Stimulated activated naive CD8-positive, alpha-beta T cell treated with anti-CD3 and anti-CD28 coated beads, Interleukin-15, amount 100 ng/mL, for 72 hours (primary cell): ENCODE measurements around the gene PRR33.
A peak's percentile ranks its signal among the peaks of the same experiment; 100 is the strongest.

Source experiments
- ATAC-seq: fragments of 150-1000 bp; cut with Tn5 transposase; 2 replicates; pipeline ENCODE4 v1.10.0; 2021; ENCODE audit warnings: mild to moderate bottlenecking, moderate library complexity
- DNase-seq, 2 donors: peaks; one replicate each; pipeline ENCODE4 v3.0.0; 2021 to 2022
- H3K27ac Mint-ChIP-seq, 2 donors: one replicate each; pipeline ENCODE4 v1.8.0; 2022; ENCODE audit warnings: mild to moderate bottlenecking in 2 of 2, mixed read lengths in 2 of 2, moderate library complexity in 2 of 2
- H3K27me3 Mint-ChIP-seq: one replicate; pipeline ENCODE4 v1.8.0; 2022; ENCODE audit warnings: mixed read lengths
- H3K4me1 Mint-ChIP-seq: one replicate; pipeline ENCODE4 v1.8.0; 2022; ENCODE audit warnings: mild to moderate bottlenecking, mixed read lengths
- H3K4me3 Mint-ChIP-seq, 2 donors: one replicate each; pipeline ENCODE4 v1.8.0; 2022; ENCODE audit warnings: mild to moderate bottlenecking in 2 of 2, mixed read lengths in 2 of 2, moderate library complexity in 1 of 2
- H3K9me3 Mint-ChIP-seq, 2 donors: one replicate each; pipeline ENCODE4 v1.8.0; 2022; ENCODE audit warnings: mixed read lengths in 2 of 2

PRR33 gene

GRCh38 chr11:1847006-1847735 lies 44.5 kb downstream of the PRR33 start:
- DNase-seq (no peak), ATAC-seq (no peak)
- Mint-ChIP-seq H3K4me3 (no peak overlapping the region), H3K9me3 (no peaks in the 10 kb centered on the region), H3K4me1 (peaks cover 94% of the 10 kb centered on the region), H3K27me3 (peaks cover 7% of the 10 kb centered on the region), H3K27ac (no peak overlapping the region)

- no peak overlapping the region for H3K27ac Mint-ChIP-seq
- H3K4me1 Mint-ChIP-seq = peaks cover 87% of the 10 kb centered on the region
- no peaks in the 10 kb centered on the region for H3K9me3 Mint-ChIP-seq
- peaks cover 7% of the 10 kb centered on the region for H3K27me3 Mint-ChIP-seq
- no peak for ATAC-seq
- peak overlapping the region in 1 of 2 donors; percentile 7 for H3K4me3 Mint-ChIP-seq
- no peak for DNase-seq
Observed at GRCh38 chr11:1846453-1846932, 45.2 kb downstream of the PRR33 start.

GRCh38 chr11:1845561-1846452 lies 45.9 kb downstream of the PRR33 start:
- Mint-ChIP-seq H3K4me1 (peaks cover 80% of the 10 kb centered on the region), H3K4me3 (peak overlapping the region; percentile 73), H3K9me3 (no peaks in the 10 kb centered on the region), H3K27me3 (peaks cover 7% of the 10 kb centered on the region), H3K27ac (peak overlapping the region; percentile 75 to 89)
- DNase-seq = no peak
- peak; percentile 53 for ATAC-seq

- no peak for DNase-seq
- no peaks in the 10 kb centered on the region for H3K9me3 Mint-ChIP-seq
- no peak for ATAC-seq
- peaks cover 7% of the 10 kb centered on the region for H3K27me3 Mint-ChIP-seq
- H3K27ac Mint-ChIP-seq = peak overlapping the region; percentile 60 to 89
- H3K4me1 Mint-ChIP-seq = peaks cover 75% of the 10 kb centered on the region
- peak overlapping the region; percentile 73 for H3K4me3 Mint-ChIP-seq
Observed at GRCh38 chr11:1845095-1845429, 46.6 kb downstream of the PRR33 start.

DNA sequence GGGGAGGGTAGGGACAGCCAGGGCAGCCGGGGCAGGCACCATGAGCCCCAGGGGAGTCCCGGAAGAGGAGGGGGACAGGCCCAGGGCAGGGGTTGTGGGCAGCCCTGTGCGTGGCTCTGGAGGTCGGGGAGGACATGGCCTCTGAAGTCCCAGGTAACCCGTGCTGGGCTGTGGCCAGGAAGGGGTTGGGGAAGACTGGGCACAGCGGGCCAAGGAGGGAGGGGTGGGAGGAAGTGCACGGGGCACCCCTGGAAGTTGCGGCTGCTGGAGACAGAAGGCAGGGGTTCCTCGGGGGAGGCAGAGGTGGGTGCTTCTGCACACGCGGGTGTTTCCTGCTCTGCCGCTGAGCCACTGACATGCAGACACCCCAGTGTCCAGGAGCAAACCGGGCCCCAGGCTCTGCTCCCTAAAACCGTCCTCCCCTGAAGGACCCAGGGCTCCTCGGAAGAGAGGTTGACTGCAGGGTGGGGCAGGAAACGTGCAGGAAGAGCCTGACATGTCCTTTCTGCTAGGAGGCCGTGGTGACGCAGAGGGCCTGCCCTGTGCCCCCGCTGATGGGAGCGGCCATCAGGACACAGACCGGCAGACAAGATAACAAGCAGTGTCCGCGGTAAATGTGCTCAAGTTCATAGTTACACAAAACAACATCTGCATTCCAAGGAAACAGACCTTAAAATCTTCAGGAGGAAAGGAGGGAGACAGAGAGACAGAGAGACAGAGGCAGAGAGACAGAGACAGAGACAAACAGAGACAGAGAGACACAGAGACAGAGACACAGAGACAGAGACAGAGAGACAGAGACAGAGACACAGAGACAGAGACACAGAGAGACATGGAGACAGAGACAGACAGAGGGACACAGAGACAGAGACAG lies 47.2 kb downstream of the PRR33 start:
- peak overlapping the region; percentile 73 for H3K4me3 Mint-ChIP-seq
- H3K4me1 Mint-ChIP-seq = peaks cover 75% of the 10 kb centered on the region
- peaks cover 7% of the 10 kb centered on the region for H3K27me3 Mint-ChIP-seq
- peak; percentile 56 for ATAC-seq
- no peaks in the 10 kb centered on the region for H3K9me3 Mint-ChIP-seq
- DNase-seq = peak; percentile 47 to 56
- H3K27ac Mint-ChIP-seq = peak overlapping the region; percentile 60 to 89

GRCh38 chr11:1843796-1844195 lies 47.9 kb downstream of the PRR33 start:
- Mint-ChIP-seq H3K4me3 (peak overlapping the region; percentile 73), H3K9me3 (no peaks in the 10 kb centered on the region), H3K27ac (peak overlapping the region in 1 of 2 donors; percentile 76), H3K27me3 (peaks cover 7% of the 10 kb centered on the region), H3K4me1 (peaks cover 70% of the 10 kb centered on the region)
- ATAC-seq = no peak
- DNase-seq = no peak

- Mint-ChIP-seq H3K4me3 (peak overlapping the region in 1 of 2 donors; percentile 73), H3K27ac (no peak overlapping the region), H3K4me1 (peaks cover 63% of the 10 kb centered on the region), H3K9me3 (no peaks in the 10 kb centered on the region), H3K27me3 (peaks cover 7% of the 10 kb centered on the region)
- ATAC-seq (no peak), DNase-seq (no peak)
Observed at GRCh38 chr11:1843098-1843473, 48.6 kb downstream of the PRR33 start.

GRCh38 chr11:1842149-1843097 lies 49.3 kb downstream of the PRR33 start:
- Mint-ChIP-seq H3K27ac (no peak overlapping the region), H3K9me3 (no peaks in the 10 kb centered on the region), H3K4me3 (peak overlapping the region in 1 of 2 donors; percentile 73), H3K4me1 (peaks cover 63% of the 10 kb centered on the region), H3K27me3 (peaks cover 7% of the 10 kb centered on the region)
- DNase-seq (no peak), ATAC-seq (no peak)

GRCh38 chr11:1841511-1842148 lies 50.1 kb downstream of the PRR33 start:
- ATAC-seq (no peak), DNase-seq (no peak)
- no peak overlapping the region for H3K27ac Mint-ChIP-seq
- no peaks in the 10 kb centered on the region for H3K9me3 Mint-ChIP-seq
- H3K4me3 Mint-ChIP-seq = no peak overlapping the region
- peaks cover 3% of the 10 kb centered on the region for H3K27me3 Mint-ChIP-seq
- peaks cover 57% of the 10 kb centered on the region for H3K4me1 Mint-ChIP-seq

- Mint-ChIP-seq H3K4me3 (no peak overlapping the region), H3K27ac (no peak overlapping the region), H3K4me1 (peaks cover 50% of the 10 kb centered on the region), H3K9me3 (no peaks in the 10 kb centered on the region), H3K27me3 (no peaks in the 10 kb centered on the region)
- ATAC-seq (no peak), DNase-seq (no peak)
Observed at GRCh38 chr11:1840780-1841480, 50.8 kb downstream of the PRR33 start.

GRCh38 chr11:1839924-1840779 lies 51.5 kb downstream of the PRR33 start:
- no peak for DNase-seq
- Mint-ChIP-seq H3K27ac (peak overlapping the region; percentile 86 to 87), H3K4me3 (no peak overlapping the region), H3K9me3 (no peaks in the 10 kb centered on the region), H3K4me1 (peaks cover 42% of the 10 kb centered on the region), H3K27me3 (no peaks in the 10 kb centered on the region)
- no peak for ATAC-seq

- Mint-ChIP-seq H3K27me3 (no peaks in the 10 kb centered on the region), H3K9me3 (no peaks in the 10 kb centered on the region), H3K4me1 (peaks cover 34% of the 10 kb centered on the region), H3K4me3 (no peak overlapping the region), H3K27ac (peak overlapping the region; percentile 86 to 87)
- DNase-seq = no peak
- ATAC-seq = no peak
Observed at GRCh38 chr11:1839204-1839923, 52.3 kb downstream of the PRR33 start.
